DOHH2 (cell line): ENCODE results near the gene PDE7B.

Experiments
- CTCF ChIP-seq: fragments of 200-600 bp; sonication (generic); IDR thresholded peaks from one replicate; pipeline ENCODE4 v1.5.1; 2014; ENCODE audit warnings: antibody characterized with exemption, mild to moderate bottlenecking, low read depth, low read length; ENCODE audit not compliant: poor library complexity, severe bottlenecking
- EZH2phosphoT487 ChIP-seq: fragments of 200-600 bp; sonication (generic); IDR thresholded peaks from 2 replicates; pipeline ENCODE4 v1.6.1; 2017; ENCODE audit warnings: borderline replicate concordance, mild to moderate bottlenecking, antibody characterized with exemption, low read length, moderate library complexity, mixed read lengths

- TF ChIP-seq CTCF (no peak), EZH2phosphoT487 (no peak)
These were observed 297.0 kb downstream of the PDE7B start for GRCh38 chr6:136148523-136148922.
